ENCODE data around the gene DHX34.
"Not testable (repeated sequence)": the region's sequence is repeated elsewhere in the genome, so short reads cannot be mapped to it uniquely, and the experiment has no call there.

DHX34 gene

GRCh38 chr19:47324502-47324901 lies 24.6 kb upstream of the DHX34 start:
- DNase-seq, result no peak

GRCh38 chr19:47330466-47330869 lies 18.6 kb upstream of the DHX34 start:
- DNase-seq, result no peak

- no peak for DNase-seq
These were observed 17.6 kb upstream of the DHX34 start for GRCh38 chr19:47331490-47331889.

- DNase-seq, result no peak
These were observed 17.1 kb upstream of the DHX34 start, which contains the start of gene C5AR2 for GRCh38 chr19:47331931-47332547. TSS of gene C5AR2 (plus strand) at chr19:47332175. CDS start at chr19:47340800, 8,625 bp downstream.

- DNase-seq, result not testable (repeated sequence)
These were observed 12.1 kb upstream of the DHX34 start for GRCh38 chr19:47336765-47337718.

GRCh38 chr19:47339196-47339880 lies 9.8 kb upstream of the DHX34 start:
- DNase-seq, result no peak

GRCh38 chr19:47340477-47341208 lies 8.5 kb upstream of the DHX34 start:
- no peak for DNase-seq

- no peak for DNase-seq
These were observed 7.4 kb upstream of the DHX34 start for GRCh38 chr19:47341734-47342133.

- DNase-seq, result no peak
These were observed 5.8 kb upstream of the DHX34 start for GRCh38 chr19:47343194-47343802.

- no peak for DNase-seq
These were observed 4.7 kb upstream of the DHX34 start for GRCh38 chr19:47344425-47344824.

- not testable (repeated sequence) for DNase-seq
These were observed 3.1 kb upstream of the DHX34 start for GRCh38 chr19:47346024-47346423.

- DNase-seq, result no peak
These were observed 1.5 kb downstream of the DHX34 start for GRCh38 chr19:47350630-47351029.

GRCh38 chr19:47351548-47351947 lies 2.4 kb downstream of the DHX34 start:
- no peak for DNase-seq

GRCh38 chr19:47352095-47352494 lies 3.0 kb downstream of the DHX34 start:
- DNase-seq, result no peak

GRCh38 chr19:47353307-47353712 lies 4.2 kb downstream of the DHX34 start:
- DNase-seq, result no peak

GRCh38 chr19:47356900-47357299 lies 7.8 kb downstream of the DHX34 start:
- no peak for DNase-seq

- no peak for DNase-seq
These were observed 8.9 kb downstream of the DHX34 start for GRCh38 chr19:47357788-47358680.

- no peak for DNase-seq
These were observed 9.8 kb downstream of the DHX34 start for GRCh38 chr19:47358936-47359335.

- no peak for DNase-seq
These were observed 13.2 kb downstream of the DHX34 start for GRCh38 chr19:47362321-47362720.

- DNase-seq, result no peak
These were observed 14.8 kb downstream of the DHX34 start for GRCh38 chr19:47363758-47364531.
